Chondrocyte (in vitro differentiated cells): ENCODE data around the gene MYBPC2. TPM values are rescaled to one million over a fixed set of nuclear protein-coding genes. Genes with fewer than 3 reads are reported as not detected.

Experiments
- DNase-seq: peaks from one replicate; pipeline ENCODE4 v3.0.0; 2021; ENCODE audit warnings: mixed read lengths, low spot score
- H3K27ac Mint-ChIP-seq: one replicate; pipeline ENCODE4 v1.8.0; 2021; ENCODE audit warnings: mild to moderate bottlenecking, moderate library complexity, mixed read lengths; ENCODE audit not compliant: unreplicated experiment
- H3K27me3 Mint-ChIP-seq: 2 replicates; pipeline ENCODE4 v1.8.0; 2021; ENCODE audit warnings: low read depth, mixed read lengths
- H3K36me3 Mint-ChIP-seq: 2 replicates; pipeline ENCODE4 v1.8.0; 2021; ENCODE audit warnings: low read depth, mixed read lengths
- H3K4me1 Mint-ChIP-seq: 2 replicates; pipeline ENCODE4 v1.8.0; 2021; ENCODE audit warnings: low read depth, mild to moderate bottlenecking, mixed read lengths
- H3K4me3 Mint-ChIP-seq: one replicate; pipeline ENCODE4 v1.8.0; 2021; ENCODE audit warnings: mild to moderate bottlenecking, moderate library complexity, mixed read lengths; ENCODE audit not compliant: unreplicated experiment
- H3K9me3 Mint-ChIP-seq: 2 replicates; pipeline ENCODE4 v1.8.0; 2021; ENCODE audit warnings: low read depth, mixed read lengths
- total RNA-seq: library from RNA; stranded (reverse); gene quantifications from 3 replicates; pipeline ENCODE4 v1.2.1, GENCODE V29; 2021
- TF ChIP-seq, protein P1 (sequence below): fragments of 200-600 bp; sonication (generic); IDR thresholded peaks from 2 replicates; pipeline ENCODE4 v1.5.0; 2021; ENCODE audit warnings: antibody characterized with exemption, mild to moderate bottlenecking, moderate library complexity

The MYBPC2 gene
- total RNA-seq, 1 donor from 2014 or later = not detected

GRCh38 chr19:50402544-50403301 is 30.0 kb upstream of the MYBPC2 start:
- no peak overlapping the region for H3K4me3 Mint-ChIP-seq
- no peaks in the 10 kb centered on the region for H3K27me3 Mint-ChIP-seq
- no peak overlapping the region for H3K27ac Mint-ChIP-seq
- TF ChIP-seq, protein P1, sequence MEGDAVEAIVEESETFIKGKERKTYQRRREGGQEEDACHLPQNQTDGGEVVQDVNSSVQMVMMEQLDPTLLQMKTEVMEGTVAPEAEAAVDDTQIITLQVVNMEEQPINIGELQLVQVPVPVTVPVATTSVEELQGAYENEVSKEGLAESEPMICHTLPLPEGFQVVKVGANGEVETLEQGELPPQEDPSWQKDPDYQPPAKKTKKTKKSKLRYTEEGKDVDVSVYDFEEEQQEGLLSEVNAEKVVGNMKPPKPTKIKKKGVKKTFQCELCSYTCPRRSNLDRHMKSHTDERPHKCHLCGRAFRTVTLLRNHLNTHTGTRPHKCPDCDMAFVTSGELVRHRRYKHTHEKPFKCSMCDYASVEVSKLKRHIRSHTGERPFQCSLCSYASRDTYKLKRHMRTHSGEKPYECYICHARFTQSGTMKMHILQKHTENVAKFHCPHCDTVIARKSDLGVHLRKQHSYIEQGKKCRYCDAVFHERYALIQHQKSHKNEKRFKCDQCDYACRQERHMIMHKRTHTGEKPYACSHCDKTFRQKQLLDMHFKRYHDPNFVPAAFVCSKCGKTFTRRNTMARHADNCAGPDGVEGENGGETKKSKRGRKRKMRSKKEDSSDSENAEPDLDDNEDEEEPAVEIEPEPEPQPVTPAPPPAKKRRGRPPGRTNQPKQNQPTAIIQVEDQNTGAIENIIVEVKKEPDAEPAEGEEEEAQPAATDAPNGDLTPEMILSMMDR = no peak
- H3K9me3 Mint-ChIP-seq = no peaks in the 10 kb centered on the region
- H3K36me3 Mint-ChIP-seq = peaks cover 2% of the 10 kb centered on the region
- H3K4me1 Mint-ChIP-seq = no peaks in the 10 kb centered on the region
- DNase-seq = no peak

DNA sequence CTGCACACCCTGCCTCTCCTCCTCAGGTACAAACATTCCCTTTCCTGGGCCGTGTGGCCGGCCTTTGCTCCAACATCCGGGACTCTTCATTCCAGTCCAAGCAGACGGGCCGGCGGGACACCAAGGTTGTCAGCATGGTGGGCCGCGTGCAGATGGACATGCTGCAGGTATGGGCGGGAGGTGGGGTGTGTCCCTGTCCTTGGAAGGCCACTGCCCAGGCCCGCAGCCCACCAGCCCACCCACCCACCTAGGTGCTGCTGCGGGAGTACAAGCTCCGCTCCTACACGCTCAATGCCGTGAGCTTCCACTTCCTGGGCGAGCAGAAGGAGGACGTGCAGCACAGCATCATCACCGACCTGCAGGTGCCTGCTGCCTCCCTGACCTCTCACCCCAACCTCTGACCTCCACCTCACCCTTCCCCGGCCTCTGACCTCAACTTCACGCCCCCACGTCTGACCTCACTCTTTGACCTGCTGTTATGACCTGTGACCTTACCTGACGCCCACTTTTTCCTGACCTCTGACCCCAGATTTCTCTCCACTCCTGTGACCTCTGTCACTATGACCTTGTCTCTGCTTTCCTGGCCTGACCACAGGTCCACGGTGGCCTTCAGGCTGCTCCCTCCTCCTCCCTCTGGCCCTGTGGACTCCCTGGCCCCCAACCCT is 26.4 kb upstream of the MYBPC2 start:
- H3K27me3 Mint-ChIP-seq = no peaks in the 10 kb centered on the region
- peaks cover 2% of the 10 kb centered on the region for H3K36me3 Mint-ChIP-seq
- TF ChIP-seq, protein P1 = no peak
- H3K27ac Mint-ChIP-seq = peak overlapping the region; percentile 12
- H3K9me3 Mint-ChIP-seq = no peaks in the 10 kb centered on the region
- H3K4me3 Mint-ChIP-seq = no peak overlapping the region
- no peak for DNase-seq
- no peaks in the 10 kb centered on the region for H3K4me1 Mint-ChIP-seq

DNA sequence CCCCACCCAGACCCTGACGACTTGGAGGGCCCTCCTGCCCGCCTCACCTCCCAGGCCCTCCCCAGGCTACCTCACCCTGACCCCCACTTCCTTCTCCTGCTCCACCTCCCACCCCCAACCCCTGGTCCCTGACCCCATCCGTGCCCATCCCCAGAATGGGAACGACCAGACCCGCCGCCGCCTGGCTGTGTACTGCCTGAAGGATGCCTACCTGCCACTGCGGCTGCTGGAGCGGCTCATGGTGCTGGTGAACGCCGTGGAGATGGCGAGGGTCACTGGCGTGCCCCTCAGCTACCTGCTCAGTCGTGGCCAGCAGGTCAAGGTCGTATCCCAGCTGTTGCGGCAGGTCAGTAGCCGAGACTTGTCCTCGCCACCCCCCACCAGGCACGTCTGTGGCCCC is 25.9 kb upstream of the MYBPC2 start:
- DNase-seq = no peak
- TF ChIP-seq, protein P1 = no peak
- H3K4me1 Mint-ChIP-seq = no peaks in the 10 kb centered on the region
- H3K27me3 Mint-ChIP-seq = no peaks in the 10 kb centered on the region
- no peaks in the 10 kb centered on the region for H3K9me3 Mint-ChIP-seq
- no peak overlapping the region for H3K4me3 Mint-ChIP-seq
- no peak overlapping the region for H3K27ac Mint-ChIP-seq
- H3K36me3 Mint-ChIP-seq = peaks cover 3% of the 10 kb centered on the region

DNA sequence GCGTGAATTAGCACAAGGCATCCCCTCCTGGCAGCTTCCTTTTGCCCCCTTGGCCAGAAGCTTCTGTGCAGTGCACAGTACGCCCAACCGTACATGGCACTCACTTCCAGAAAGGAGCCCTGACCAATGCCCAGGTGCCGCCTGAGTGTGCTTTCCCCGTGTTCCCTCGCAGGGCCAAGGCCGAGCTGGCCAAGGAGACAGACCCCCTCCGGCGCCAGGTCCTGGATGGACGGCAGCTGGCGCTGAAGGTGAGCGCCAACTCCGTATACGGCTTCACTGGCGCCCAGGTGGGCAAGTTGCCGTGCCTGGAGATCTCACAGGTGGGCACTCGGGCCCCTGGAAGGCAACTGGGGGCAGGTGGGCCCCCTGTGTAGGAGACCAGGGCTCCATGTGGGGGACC is 23.3 kb upstream of the MYBPC2 start:
- no peak overlapping the region for H3K4me3 Mint-ChIP-seq
- no peaks in the 10 kb centered on the region for H3K9me3 Mint-ChIP-seq
- no peak overlapping the region for H3K27ac Mint-ChIP-seq
- no peaks in the 10 kb centered on the region for H3K27me3 Mint-ChIP-seq
- DNase-seq = no peak
- H3K4me1 Mint-ChIP-seq = no peaks in the 10 kb centered on the region
- TF ChIP-seq, protein P1 = no peak
- peaks cover 3% of the 10 kb centered on the region for H3K36me3 Mint-ChIP-seq

DNA sequence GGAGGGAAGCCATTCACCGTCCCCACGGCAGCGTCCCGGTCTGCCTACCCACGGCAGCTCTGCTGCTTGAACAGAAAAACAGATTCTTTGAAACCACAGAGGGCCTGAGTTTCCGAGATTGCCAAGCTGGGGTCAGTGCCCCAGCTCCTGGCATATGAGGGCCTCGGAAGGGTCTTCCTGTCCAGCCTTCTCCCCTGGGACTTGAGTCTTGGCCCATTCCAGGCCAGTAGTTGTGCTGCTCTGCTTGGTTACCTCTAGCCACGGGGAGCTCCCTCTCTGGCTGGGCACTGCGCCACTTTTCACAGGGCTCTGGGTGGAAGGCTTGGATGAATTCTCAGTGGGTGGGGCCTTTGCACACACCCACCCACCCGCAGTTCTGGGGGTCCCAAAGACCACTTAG is 22.6 kb upstream of the MYBPC2 start:
- Mint-ChIP-seq H3K9me3 (no peaks in the 10 kb centered on the region), H3K4me3 (no peak overlapping the region), H3K27ac (no peak overlapping the region), H3K4me1 (no peaks in the 10 kb centered on the region), H3K27me3 (no peaks in the 10 kb centered on the region), H3K36me3 (peaks cover 3% of the 10 kb centered on the region)
- TF ChIP-seq, protein P1 = no peak
- DNase-seq = no peak
